Keratinocyte (primary cell): ENCODE results near the gene PNPLA2. TPM values are rescaled to one million over a fixed set of nuclear protein-coding genes. Genes with fewer than 3 reads are reported as not detected.

Experiments
- DNase-seq: peaks from one replicate; pipeline ENCODE4 v3.0.0-alpha.2; 2011; ENCODE audit warnings: low read depth, missing footprints, low spot score
- FAIRE-seq: peaks from 2 replicates; lab custom pipeline; 2011; peaks lifted over from hg19 to GRCh38; lab: Jason Lieb, UNC
- H2AFZ ChIP-seq: 2 replicates; pipeline ENCODE4 v1.6.0; 2012; ENCODE audit warnings: low read length, control low read depth, inconsistent platforms; ENCODE audit not compliant: control insufficient read depth
- H3K27ac ChIP-seq: 2 replicates; pipeline ENCODE4 v1.5.1; 2011; ENCODE audit warnings: low read length; ENCODE audit not compliant: control insufficient read depth, insufficient read depth
- H3K27me3 ChIP-seq: 3 replicates; pipeline ENCODE4 v1.6.0; 2011; ENCODE audit warnings: low read length; ENCODE audit not compliant: control insufficient read depth, insufficient read depth; ENCODE audit errors: extremely low read depth
- H3K36me3 ChIP-seq, 2 experiments: 2 replicates in 1 of 2; 3 replicates in 1 of 2; pipeline ENCODE4 v1.5.1; 2011; ENCODE audit warnings: low read length in 2 of 2, mild to moderate bottlenecking in 1 of 2; ENCODE audit not compliant: control insufficient read depth in 2 of 2, insufficient read depth in 2 of 2; ENCODE audit errors: extremely low read depth in 1 of 2
- H3K4me1 ChIP-seq: 3 replicates; pipeline ENCODE4 v1.5.1; 2011; ENCODE audit warnings: low read length; ENCODE audit not compliant: control insufficient read depth, insufficient read depth; ENCODE audit errors: extremely low read depth
- H3K4me2 ChIP-seq: 3 replicates; pipeline ENCODE4 v1.6.0; 2011; ENCODE audit warnings: low read depth, low read length; ENCODE audit not compliant: control insufficient read depth, insufficient read depth; ENCODE audit errors: extremely low read depth
- H3K4me3 ChIP-seq, 3 experiments: fragments of 200-600 bp in 1 of 3; sonication (generic) in 1 of 3; 2 replicates in 2 of 3; 3 replicates in 1 of 3; pipeline ENCODE4 v1.5.1; 2011 to 2016; ENCODE audit warnings: low read length in 3 of 3, mild to moderate bottlenecking in 3 of 3, control low read depth in 2 of 3, inconsistent platforms in 1 of 3, low read depth in 1 of 3, mixed read lengths in 1 of 3, mixed run types in 1 of 3, moderate library complexity in 1 of 3; ENCODE audit not compliant: control insufficient read depth in 2 of 3, insufficient read depth in 2 of 3; ENCODE audit errors: extremely low read depth in 1 of 3
- H3K79me2 ChIP-seq: 2 replicates; pipeline ENCODE4 v1.6.0; 2012; ENCODE audit warnings: low read length; ENCODE audit not compliant: control insufficient read depth, insufficient read depth
- H3K9ac ChIP-seq: 3 replicates; pipeline ENCODE4 v1.6.0; 2011; ENCODE audit warnings: low read length; ENCODE audit not compliant: control insufficient read depth, insufficient read depth; ENCODE audit errors: extremely low read depth
- H3K9me1 ChIP-seq: 3 replicates; pipeline ENCODE4 v1.6.0; 2011; ENCODE audit warnings: low read length; ENCODE audit not compliant: control insufficient read depth, insufficient read depth; ENCODE audit errors: extremely low read depth
- H3K9me3 ChIP-seq: 2 replicates; pipeline ENCODE4 v1.5.1; 2012; ENCODE audit warnings: low read depth, low read length; ENCODE audit not compliant: control insufficient read depth
- H4K20me1 ChIP-seq: 3 replicates; pipeline ENCODE4 v1.6.0; 2011; ENCODE audit warnings: low read length; ENCODE audit not compliant: control insufficient read depth, insufficient read depth; ENCODE audit errors: extremely low read depth
- EZH2 ChIP-seq: IDR thresholded peaks from one replicate; pipeline ENCODE4 v1.6.1; 2012; ENCODE audit warnings: inconsistent platforms, mild to moderate bottlenecking, low read length, moderate library complexity
- dilution Hi-C: fragments of 300-500 bp; cut with MboI; formaldehyde crosslinking; loops from one replicate; pipeline ENCODE4 v1.7.0; 2020; ENCODE audit warnings: low sequenced_read_pairs; ENCODE audit not compliant: extremely low pct_ligation_motif_present
- polyA plus RNA-seq, 5 experiments: library from polyadenylated mRNA; depleted of rRNA in 3 of 5; stranded (reverse) in 3 of 5; stranded (forward) in 1 of 5; unstranded in 1 of 5; fragments of >200 nt; gene quantifications; 1 replicate in 1 of 5; 2 replicates in 3 of 5; 3 replicates in 1 of 5; pipeline versions ENCODE4 v1.2.1 to v1.2.3, GENCODE V29; 2011 to 2012; ENCODE audit warnings: missing spikeins in 2 of 5, low read depth in 1 of 5, low replicate concordance in 1 of 5
- TF ChIP-seq, protein P1 (sequence below), 3 experiments: IDR thresholded peaks in 1 of 3; conservative IDR thresholded peaks in 1 of 3; optimal IDR thresholded peaks in 1 of 3; 2 replicates in 2 of 3; 3 replicates in 1 of 3; pipeline versions ENCODE3 to v1.5.1; 2011; ENCODE audit warnings: low read length in 3 of 3, mild to moderate bottlenecking in 3 of 3, moderate library complexity in 2 of 3, control low read depth in 1 of 3, inconsistent platforms in 1 of 3; ENCODE audit not compliant: insufficient read depth in 2 of 3; ENCODE audit errors: extremely low read depth in 1 of 3

The PNPLA2 gene
- polyA plus RNA-seq, 1 donor (not counting 4 experiments of a cell fraction or from before 2014, with no cell fraction given): 5.3 TPM

DNA sequence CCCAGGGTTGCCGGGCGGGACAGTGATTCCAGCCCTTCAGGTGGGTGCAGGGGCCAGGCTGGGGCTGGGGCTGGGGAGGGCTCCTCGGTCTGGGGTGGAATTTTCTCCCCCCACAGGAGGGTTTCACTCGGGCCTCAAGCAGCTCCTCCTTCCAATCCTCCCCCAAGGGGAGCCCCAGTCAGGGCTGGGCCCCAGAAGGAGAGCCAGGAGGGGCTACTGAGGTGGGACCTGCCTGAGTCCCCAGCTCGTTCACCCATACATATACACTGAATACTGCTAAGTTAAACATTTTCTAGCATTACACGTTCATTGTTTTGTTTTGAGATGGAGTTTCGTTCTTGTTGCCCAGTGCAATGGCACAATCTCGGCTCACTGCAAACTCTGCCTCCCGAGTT is 7.5 kb downstream of the PNPLA2 start:
- Histone ChIP-seq H2AFZ (no peak overlapping the region), H3K27me3 (peaks cover 50% of the 10 kb centered on the region), H3K79me2 (peaks cover under 1% of the 10 kb centered on the region), H3K27ac (no peak overlapping the region), H3K9ac (no peak overlapping the region), H3K4me2 (no peak overlapping the region), H3K4me3 (no peak overlapping the region), H3K9me1 (peaks cover under 1% of the 10 kb centered on the region), H3K9me3 (no peaks in the 10 kb centered on the region), H4K20me1 (no peaks in the 10 kb centered on the region), H3K4me1 (peaks cover 26% of the 10 kb centered on the region), H3K36me3 (peaks cover 0 to 8% of the 10 kb centered on the region in 2 experiments)
- DNase-seq (no peak), FAIRE-seq (no peak)
- dilution Hi-C loops: no loop called here
- TF ChIP-seq, protein P1, sequence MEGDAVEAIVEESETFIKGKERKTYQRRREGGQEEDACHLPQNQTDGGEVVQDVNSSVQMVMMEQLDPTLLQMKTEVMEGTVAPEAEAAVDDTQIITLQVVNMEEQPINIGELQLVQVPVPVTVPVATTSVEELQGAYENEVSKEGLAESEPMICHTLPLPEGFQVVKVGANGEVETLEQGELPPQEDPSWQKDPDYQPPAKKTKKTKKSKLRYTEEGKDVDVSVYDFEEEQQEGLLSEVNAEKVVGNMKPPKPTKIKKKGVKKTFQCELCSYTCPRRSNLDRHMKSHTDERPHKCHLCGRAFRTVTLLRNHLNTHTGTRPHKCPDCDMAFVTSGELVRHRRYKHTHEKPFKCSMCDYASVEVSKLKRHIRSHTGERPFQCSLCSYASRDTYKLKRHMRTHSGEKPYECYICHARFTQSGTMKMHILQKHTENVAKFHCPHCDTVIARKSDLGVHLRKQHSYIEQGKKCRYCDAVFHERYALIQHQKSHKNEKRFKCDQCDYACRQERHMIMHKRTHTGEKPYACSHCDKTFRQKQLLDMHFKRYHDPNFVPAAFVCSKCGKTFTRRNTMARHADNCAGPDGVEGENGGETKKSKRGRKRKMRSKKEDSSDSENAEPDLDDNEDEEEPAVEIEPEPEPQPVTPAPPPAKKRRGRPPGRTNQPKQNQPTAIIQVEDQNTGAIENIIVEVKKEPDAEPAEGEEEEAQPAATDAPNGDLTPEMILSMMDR (optimal IDR thresholded peaks at IDR 0.05 in 1 of 3, IDR thresholded peaks at IDR 0.05 in 1 of 3, conservative IDR thresholded peaks at IDR 0.05 in 1 of 3; ENCODE audit: extremely low read depth in 1 of 3, insufficient read depth in 2 of 3, low read length in 3 of 3): no peak
- TF ChIP-seq EZH2: no peak

DNA sequence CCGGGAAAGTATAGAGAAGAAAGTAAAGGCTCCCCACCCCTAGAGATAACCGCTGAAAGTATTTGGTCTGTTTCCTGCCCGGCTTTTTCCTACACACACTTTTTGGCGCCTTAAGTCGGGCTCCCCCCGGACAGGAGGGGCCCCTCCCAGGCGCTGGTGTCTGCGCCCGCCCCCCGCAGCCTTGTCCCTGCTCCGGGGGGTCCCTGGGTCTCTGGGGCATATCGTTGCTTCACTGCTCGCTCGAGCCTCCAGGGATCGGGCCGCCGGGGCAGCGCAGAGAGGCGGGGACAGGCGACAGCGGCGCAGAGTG is 8.1 kb downstream of the PNPLA2 start:
- dilution Hi-C loops: no loop called here
- TF ChIP-seq EZH2: no peak
- TF ChIP-seq, protein P1 (optimal IDR thresholded peaks at IDR 0.05 in 1 of 3, IDR thresholded peaks at IDR 0.05 in 1 of 3, conservative IDR thresholded peaks at IDR 0.05 in 1 of 3; ENCODE audit: extremely low read depth in 1 of 3, insufficient read depth in 2 of 3, low read length in 3 of 3): no peak
- DNase-seq: no peak

More for the DNA sequence above, 8.1 kb downstream of the PNPLA2 start:
- no peak for FAIRE-seq
- no peaks in the 10 kb centered on the region for H3K9me3 ChIP-seq
- H3K79me2 ChIP-seq: no peaks in the 10 kb centered on the region
- no peak overlapping the region for H3K27ac ChIP-seq
- H3K4me2 ChIP-seq: peak overlapping the region; percentile 60
- no peak overlapping the region for H2AFZ ChIP-seq
- peaks cover 50% of the 10 kb centered on the region for H3K27me3 ChIP-seq
- no peak overlapping the region for H3K9ac ChIP-seq
- peak overlapping the region in 2 of 3 experiments; percentile 29 to 34 for H3K4me3 ChIP-seq
- peaks cover 0 to 8% of the 10 kb centered on the region in 2 experiments for H3K36me3 ChIP-seq
- H4K20me1 ChIP-seq: no peaks in the 10 kb centered on the region
- H3K4me1 ChIP-seq: peaks cover 27% of the 10 kb centered on the region
- no peaks in the 10 kb centered on the region for H3K9me1 ChIP-seq
